ENCODE results near the gene FRMD4A.
A peak's percentile ranks its signal among the peaks of the same experiment; 100 is the strongest.
"Not testable (repeated sequence)": the region's sequence is repeated elsewhere in the genome, so short reads cannot be mapped to it uniquely, and the experiment has no call there.

FRMD4A gene

GRCh38 chr10:14062528-14063260 is 268.0 kb downstream of the FRMD4A start:
- DNase-seq = no peak

- no peak for DNase-seq
These were observed 270.2 kb downstream of the FRMD4A start for GRCh38 chr10:14060320-14061070.

GRCh38 chr10:14056610-14057332 is 274.0 kb downstream of the FRMD4A start:
- no peak for DNase-seq

- no peak for DNase-seq
These were observed 277.8 kb downstream of the FRMD4A start for GRCh38 chr10:14052931-14053330.

- DNase-seq = no peak
These were observed 280.1 kb downstream of the FRMD4A start for GRCh38 chr10:14050598-14050997.

- no peak for DNase-seq
These were observed 281.7 kb downstream of the FRMD4A start for GRCh38 chr10:14048930-14049613.

- DNase-seq = no peak
These were observed 283.3 kb downstream of the FRMD4A start for GRCh38 chr10:14047431-14047830.

GRCh38 chr10:14042051-14042450 is 288.7 kb downstream of the FRMD4A start:
- not testable (repeated sequence) for DNase-seq

GRCh38 chr10:14040787-14041631 is 289.7 kb downstream of the FRMD4A start:
- DNase-seq = no peak

- no peak for DNase-seq
These were observed 290.6 kb downstream of the FRMD4A start for GRCh38 chr10:14039968-14040668.

- DNase-seq = no peak
These were observed 294.5 kb downstream of the FRMD4A start for GRCh38 chr10:14036233-14036632.

GRCh38 chr10:14035506-14035905 is 295.2 kb downstream of the FRMD4A start:
- DNase-seq = no peak

GRCh38 chr10:14032406-14032998 is 298.2 kb downstream of the FRMD4A start:
- peak in 2 of 56 donors; percentile 12 to 13 for DNase-seq

GRCh38 chr10:14026325-14026724 is 304.4 kb downstream of the FRMD4A start:
- no peak for DNase-seq

GRCh38 chr10:14025283-14026189 is 305.2 kb downstream of the FRMD4A start:
- DNase-seq = no peak

- peak in 6 of 56 donors; percentile 9 to 25 (median 13) for DNase-seq
These were observed 306.2 kb downstream of the FRMD4A start for GRCh38 chr10:14024329-14025202.

GRCh38 chr10:14023673-14024328 is 306.9 kb downstream of the FRMD4A start:
- DNase-seq = no peak
